ENCODE results near the gene TNFRSF19. TPM values are rescaled to one million over a fixed set of nuclear protein-coding genes. Genes with fewer than 3 reads are reported as not detected.
"Not testable (repeated sequence)": the region's sequence is repeated elsewhere in the genome, so short reads cannot be mapped to it uniquely, and the experiment has no call there.

The TNFRSF19 gene
- total RNA-seq, 1 donor from 2014 or later = 25.9 TPM

DNA sequence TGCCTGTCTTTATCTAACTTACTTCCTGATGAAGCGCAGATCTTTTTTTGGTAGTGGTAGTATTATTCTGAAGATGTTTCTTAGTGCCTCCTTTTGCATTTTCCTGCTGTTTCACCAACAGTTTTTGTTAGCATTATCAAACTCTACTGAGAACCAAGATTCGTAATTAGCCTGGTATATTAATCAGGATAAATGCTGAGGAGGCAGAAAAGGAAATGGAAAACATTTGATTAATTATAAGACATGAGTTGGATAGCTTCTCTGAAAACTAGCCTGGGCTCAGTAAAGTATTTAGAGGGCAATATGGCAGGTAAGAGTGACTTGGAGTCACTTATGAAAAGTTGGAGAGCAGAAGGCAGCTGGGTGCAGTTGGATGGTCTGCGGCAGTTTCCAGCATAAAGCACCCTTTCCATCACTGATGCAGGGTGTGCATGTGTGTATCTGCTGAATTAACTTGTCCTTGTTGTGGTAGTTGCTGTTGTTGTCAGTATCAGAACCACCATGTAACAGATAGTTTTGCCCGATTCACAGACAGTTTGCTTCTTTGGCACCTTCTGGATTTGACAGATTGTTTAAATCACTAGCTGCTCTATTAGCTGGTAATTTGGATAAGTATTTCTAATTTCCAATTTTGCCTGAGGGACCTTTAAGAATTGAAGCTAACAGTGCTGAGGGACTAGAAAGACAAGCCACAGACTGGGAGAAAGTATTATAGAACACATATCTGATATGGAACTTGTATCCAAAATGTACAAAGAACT, 6.9 kb upstream of the TNFRSF19 start:
- ATAC-seq (no peak), DNase-seq (ENCODE audit: low spot score) (no peak)
- intact Hi-C loops (cut with DNase I) = no loop called here

DNA sequence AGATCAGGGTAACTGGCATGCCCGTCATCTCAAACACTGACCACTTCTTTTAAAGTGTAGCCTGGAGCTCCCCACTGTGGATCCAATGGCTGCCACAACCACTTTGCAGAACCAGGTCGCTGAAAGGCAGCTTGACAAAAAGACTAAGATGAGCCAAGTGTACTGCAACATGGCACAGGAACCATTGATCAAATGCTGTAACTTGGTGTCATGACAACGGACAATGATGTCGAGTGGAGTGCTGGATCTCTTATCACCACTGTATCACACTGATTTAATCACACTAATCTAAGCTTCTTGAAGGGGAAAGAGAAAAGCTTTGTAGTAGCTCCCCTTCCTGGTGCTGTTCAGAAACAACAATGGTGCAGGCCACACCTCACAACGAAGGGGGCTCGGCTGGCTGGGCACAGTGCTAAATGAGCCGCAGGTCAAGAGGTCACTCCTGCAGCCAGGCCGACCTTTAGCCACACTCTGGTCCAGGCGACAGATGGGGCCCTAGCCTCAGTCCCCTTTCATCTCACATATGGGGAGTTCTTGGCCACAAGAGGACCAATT, 2.2 kb upstream of the TNFRSF19 start:
- DNase-seq (ENCODE audit: low spot score) = no peak
- intact Hi-C loops (cut with DNase I) = no loop called here
- ATAC-seq = no peak

DNA sequence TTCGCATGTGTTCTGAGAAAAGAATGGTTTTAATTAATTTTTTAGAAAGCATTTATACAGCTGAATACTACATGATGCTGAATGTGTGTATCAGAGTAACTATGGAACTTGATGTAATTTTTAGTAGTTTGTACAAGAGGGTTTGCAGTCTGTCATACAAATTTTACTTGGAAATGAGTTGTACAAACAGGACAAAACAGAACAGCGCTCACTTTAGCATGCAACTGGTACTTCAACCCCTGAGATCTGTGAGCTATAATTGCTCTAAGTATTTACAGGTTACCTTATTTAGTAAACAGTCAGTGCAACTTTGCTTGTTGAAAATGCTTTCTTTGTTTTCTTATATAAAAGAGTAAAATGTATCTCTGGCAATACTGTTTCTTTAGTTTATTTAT, 706 bp downstream of the TNFRSF19 start:
- ATAC-seq = peak; percentile 71
- no peak for DNase-seq (ENCODE audit: low spot score)
- intact Hi-C loops (cut with DNase I) = no loop called here

DNA sequence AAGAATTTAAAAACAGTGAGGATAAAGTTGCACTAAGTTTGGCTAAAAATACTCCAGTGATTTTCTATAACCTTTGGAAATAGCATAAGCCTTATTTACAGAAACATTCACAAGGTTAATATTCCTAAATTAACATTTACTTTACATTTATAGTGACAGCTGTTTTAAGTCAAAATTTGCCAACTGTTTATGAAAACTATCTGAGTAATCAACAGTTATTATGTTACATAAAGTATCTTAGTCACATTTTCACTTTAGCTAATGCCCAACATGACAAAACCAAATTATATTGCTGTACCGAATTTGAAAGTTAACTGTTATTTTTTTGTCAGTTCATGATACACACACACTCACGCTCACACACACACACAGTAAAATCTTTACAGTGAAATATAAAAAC, 1.2 kb downstream of the TNFRSF19 start:
- DNase-seq (ENCODE audit: low spot score) (no peak), ATAC-seq (no peak)
- intact Hi-C loops (cut with DNase I) = no loop called here

DNA sequence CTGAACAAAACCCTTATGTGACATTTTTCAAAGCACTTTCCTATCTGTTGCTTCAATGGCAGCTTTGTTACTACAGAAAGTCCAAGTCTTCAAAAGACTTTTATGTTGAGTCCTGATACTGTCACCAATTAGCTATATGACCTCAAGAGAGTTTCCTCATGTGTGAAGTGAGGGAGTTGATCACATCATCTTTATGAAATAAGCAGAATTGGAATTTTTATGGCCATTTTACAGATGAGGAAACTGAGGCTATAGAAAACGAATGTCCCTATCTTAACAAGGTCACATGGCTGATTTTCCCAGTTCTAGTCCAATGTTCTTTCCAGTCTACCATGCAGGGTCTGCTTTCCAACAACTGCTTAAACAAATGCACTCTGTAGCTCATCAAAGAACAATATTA, 2.6 kb downstream of the TNFRSF19 start:
- ATAC-seq = no peak
- intact Hi-C loops (cut with DNase I) = no loop called here
- DNase-seq (ENCODE audit: low spot score) = no peak

DNA sequence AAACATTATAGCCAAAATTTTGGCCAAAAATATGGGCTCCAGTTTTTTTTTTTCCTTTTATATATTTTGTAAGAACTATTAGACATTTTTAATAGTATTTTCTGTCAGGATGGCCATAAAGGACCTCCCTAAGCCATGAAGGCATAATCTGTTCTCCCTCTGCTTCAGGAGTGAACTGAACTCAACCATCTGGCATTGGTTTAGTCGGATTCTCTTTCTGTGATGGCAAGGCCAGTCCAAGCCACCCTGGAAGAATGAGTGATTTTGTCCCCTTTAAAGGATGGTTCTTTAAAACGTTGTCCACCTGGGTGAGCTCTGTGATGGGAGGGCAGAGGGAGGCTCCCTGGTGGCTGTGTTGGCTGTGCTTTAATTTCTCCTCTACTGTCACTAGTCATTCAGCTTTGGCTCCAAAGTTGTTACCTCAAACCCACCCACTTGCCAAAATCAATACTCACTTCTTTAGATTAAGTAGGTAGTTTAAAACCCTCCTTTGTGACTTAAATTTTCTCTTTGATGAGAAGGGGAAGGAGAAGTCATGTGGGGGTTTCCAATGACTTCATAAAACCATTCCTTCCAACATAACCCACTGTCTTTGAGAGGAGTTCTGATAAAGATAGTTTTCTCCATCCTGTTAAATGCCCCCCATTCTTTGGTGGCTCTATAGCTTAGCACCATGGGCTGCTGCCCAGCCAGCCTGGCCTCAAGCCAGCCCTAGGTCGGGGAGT, 4.4 kb downstream of the TNFRSF19 start:
- DNase-seq (ENCODE audit: low spot score) (no peak), ATAC-seq (no peak)
- intact Hi-C loops (cut with DNase I) = no loop called here

DNA sequence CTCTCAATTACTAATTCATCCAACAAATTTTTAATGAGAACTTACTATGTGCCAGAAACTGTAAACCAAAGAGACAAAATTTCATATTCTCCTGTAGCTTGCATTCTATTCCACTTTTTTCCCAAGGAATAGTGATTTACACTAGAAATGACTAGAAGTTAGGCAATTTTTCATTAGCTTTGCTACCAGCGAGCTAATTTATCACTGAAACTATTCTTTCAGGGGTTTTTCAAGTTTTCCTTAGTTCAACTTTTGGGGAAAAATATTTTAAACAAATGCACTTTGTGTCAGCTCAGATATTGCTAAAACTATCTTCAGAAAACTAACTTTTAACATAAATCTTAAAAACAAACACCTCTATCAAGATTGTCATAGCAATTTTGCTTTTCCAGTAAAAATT, 5.4 kb downstream of the TNFRSF19 start:
- intact Hi-C loops (cut with DNase I) = no loop called here
- DNase-seq (ENCODE audit: low spot score) (no peak), ATAC-seq (no peak)

DNA sequence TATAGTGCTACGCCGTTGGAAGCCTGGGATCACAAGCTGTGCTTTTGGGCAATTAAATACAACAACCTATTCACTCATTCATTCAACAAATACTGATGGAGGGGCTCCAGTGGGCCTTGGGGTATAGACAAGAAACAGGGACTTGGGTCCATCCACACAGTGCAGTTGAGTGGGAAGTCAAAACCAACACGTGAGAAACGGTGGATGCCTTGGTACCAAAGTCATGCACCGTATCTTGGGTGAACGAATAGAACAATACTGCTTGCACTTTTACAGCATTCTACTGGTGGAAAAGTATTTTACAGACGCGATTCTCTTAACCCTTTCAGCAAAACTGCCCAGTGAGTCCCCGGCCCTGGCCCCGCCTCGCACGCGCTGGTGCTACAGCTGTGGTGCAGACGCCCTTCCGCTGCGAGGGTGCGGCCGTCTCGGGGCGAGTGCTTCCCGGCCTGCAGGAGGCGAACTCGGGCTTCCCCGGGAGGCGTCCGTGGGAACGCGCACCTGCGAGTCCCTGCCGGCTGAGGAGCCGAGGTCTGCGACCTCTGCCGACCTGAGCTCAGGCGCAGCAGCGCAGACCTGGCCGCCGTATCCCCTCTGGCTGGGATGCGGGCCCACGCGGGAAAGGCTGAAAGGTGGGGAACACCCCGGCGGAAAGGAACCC, 8.3 kb downstream of the TNFRSF19 start:
- ATAC-seq (peak; percentile 89), DNase-seq (ENCODE audit: low spot score) (peak; percentile 88)
- intact Hi-C loops (cut with DNase I) = no loop called here

DNA sequence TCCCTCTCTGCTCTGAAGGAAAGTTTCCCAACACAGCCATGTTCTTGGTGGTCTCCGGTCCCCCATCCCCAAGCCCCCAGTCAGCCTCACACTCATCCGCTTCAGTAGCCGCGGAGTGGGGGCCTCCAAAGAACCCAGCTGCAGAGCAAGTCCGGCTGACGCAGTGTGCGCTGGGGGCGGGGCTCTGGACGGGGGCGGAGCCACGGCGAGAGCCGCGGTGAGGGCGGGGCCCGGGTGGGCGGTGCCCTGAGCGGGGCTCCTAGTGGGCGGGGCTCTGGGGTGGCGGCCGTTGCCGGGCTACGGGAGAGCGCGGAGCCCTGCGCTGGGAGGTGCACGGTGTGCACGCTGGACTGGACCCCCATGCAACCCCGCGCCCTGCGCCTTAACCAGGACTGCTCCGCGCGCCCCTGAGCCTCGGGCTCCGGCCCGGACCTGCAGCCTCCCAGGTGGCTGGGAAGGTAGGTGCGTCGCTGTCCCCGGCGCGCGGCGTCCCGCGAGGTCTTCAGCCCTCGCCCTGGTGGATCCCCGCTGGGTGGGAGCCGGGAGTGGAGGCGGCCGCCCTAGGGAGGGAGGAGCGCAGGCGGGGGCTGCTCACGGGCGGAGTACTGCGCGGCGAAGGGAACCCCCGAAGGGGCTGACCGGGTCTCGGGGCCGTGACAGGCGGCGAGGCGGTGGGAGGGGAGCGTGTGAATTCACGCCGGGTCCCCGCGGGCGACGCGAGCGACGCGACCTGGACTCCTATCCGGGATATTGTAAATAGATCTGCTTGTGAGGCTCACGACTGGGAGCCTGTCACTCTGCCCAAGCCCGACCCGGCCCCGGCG, 9.1 kb downstream of the TNFRSF19 start:
- intact Hi-C loops (cut with DNase I) = no loop called here
- DNase-seq (ENCODE audit: low spot score) (peak; percentile 97), ATAC-seq (peak; percentile 99)

DNA sequence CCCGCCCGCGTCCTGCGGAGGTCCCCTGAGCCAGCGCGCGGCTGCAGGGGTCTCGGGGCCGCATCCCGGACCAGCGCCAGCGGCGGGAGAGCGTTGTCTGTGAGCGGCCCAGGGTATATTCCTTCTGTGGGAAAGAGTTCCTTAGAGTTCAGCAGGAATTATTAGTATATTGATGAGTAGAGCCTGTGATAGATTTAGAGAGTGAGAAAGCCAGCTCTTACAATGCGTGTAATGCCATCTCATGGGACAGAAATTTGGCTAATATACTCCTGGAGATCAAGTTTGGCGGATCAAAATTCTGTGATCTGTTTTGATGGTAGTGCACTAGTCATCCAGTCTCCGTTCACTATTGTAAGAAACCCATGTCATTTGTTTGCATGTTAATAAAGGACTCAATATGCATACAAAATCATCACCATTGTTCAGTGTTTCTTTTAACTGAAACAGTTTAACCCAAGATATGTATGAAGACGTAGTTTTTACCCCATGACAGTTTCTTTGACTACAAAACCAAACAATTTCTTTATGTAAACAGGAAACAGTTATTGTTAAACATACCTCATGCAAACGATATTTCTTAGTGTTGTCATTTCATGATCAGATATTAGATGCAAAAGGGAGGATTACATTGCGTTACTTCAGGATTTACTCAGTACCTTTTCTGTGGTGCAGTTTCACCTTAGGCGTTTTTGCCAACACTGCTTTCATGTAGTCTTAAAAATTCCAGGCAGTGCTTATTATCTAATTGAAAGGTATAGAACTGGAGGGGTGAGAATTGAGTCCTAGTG, 9.9 kb downstream of the TNFRSF19 start:
- no peak for ATAC-seq
- DNase-seq (ENCODE audit: low spot score) = no peak
- intact Hi-C loops (cut with DNase I) = no loop called here

DNA sequence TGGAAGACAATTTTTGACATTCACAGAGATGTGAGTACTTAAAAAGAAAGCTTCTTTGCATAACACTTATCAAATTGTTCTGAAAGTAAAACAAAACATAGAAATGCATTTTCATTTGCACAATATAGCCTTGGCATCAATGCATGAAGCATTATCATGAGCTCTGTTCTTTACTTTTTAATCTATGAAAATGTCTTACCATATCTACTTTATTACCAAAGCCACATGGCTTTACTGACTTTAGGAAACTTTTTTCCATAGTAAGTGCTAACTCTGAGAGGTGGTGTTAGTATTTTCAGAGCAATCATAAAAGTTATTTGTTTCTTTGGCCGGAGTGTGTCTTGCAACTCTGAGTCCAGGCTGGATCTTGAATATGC, 10.5 kb downstream of the TNFRSF19 start:
- DNase-seq (ENCODE audit: low spot score) = no peak
- no peak for ATAC-seq

DNA sequence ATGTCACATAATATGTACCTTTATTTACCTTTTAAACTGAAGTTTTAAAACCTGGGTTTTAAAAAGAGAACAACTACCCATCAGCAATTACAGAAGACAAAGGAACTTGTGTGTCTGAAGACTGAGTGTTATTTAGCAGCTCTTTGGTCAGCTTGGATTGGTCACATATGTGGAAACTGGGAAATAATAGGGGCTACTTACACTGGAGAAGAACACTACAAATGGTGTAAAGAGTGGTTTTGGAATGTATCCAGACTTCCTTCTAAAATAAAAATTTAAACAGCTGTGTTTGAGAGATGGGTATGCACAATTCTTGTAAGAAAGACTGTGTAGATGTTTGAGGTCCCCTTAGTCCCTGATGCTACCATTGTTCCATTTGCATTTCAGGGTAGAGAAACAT, 13.3 kb downstream of the TNFRSF19 start:
- intact Hi-C loops (cut with DNase I) = no loop called here
- DNase-seq (ENCODE audit: low spot score) (no peak), ATAC-seq (no peak)

More for the DNA sequence above, 10.5 kb downstream of the TNFRSF19 start:
- intact Hi-C loops (cut with DNase I) = no loop called here

DNA sequence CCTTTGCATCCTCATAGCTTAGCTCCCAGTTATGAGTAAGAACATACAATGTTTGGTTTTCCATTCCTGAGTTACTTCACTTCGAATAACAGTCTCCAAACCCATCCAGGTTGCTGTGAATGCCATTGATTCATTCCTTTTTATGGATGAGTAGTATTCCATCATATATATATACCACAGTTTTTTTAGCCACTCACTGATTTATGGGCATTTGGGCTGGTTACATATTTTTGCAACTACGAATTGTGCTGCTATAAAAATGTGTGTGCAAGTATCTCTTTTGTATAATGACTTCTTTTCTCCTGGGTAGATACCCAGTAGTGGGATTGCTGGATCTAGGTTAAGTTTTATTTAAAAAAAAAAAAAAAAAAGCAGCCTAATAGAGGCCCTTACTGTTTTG, 14.1 kb downstream of the TNFRSF19 start:
- intact Hi-C loops (cut with DNase I) = no loop called here
- ATAC-seq (no peak), DNase-seq (ENCODE audit: low spot score) (no peak)

DNA sequence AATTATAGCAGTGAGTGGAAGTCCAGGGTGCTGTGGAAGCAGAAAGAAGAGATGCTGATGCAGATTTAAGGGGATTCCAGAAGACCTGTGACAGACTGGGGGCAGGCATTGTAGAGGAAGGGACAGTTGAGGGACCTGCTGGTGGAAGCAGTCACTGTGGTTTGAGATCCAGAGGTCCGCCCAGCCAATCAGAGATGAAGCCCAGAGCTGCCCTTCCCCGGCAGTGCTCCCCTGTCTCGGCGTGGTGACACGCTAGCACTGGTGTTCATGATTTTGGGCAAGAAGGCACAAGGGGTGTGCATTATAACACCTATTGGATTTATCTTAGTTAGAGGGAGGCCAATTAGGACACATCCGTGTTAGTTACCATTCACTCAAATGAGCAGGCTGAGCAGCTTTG, 16.1 kb downstream of the TNFRSF19 start:
- no peak for ATAC-seq
- intact Hi-C loops (cut with DNase I) = no loop called here
- DNase-seq (ENCODE audit: low spot score) = no peak

DNA sequence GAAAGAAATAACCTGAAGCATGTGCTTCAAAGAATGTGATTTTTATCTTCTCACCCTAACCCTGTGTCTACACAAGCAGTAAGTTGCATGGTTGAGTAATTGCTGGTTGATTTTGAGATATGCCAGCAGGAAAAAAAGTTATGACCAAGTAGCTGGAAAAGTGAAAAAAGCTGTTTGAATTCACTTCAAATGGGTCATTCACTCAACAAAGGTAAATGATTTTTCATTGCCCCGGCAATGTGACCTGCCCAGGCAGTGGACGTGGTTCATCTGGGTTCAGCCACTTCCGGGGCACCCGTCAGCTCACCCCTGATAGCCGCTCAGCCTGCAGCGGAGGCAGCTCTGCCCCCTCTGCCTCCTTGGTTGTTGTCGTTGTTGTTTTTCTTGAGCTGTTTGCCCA, 18.5 kb downstream of the TNFRSF19 start:
- intact Hi-C loops (cut with DNase I) = no loop called here
- DNase-seq (ENCODE audit: low spot score) (no peak), ATAC-seq (peak; percentile 66)

DNA sequence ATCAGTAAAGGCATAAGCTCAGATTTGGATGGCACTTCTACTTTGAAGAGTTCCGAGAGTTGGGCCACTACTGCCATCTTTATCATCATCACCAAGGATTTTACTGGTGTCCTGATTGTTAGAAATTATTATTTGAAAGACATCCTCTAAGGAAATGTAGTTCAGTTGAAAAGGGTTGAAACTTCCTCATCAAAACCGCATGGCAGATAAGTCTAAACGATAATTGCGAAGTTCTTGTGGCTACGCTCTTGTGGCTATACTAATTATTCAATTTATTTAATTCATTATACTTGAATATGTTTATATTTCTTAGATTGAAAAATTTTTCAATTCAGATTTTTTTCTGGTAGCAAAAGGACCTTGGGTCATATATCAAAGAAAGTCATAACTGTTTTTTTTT, 22.4 kb downstream of the TNFRSF19 start:
- ATAC-seq (no peak), DNase-seq (ENCODE audit: low spot score) (no peak)
- intact Hi-C loops (cut with DNase I) = no loop called here

DNA sequence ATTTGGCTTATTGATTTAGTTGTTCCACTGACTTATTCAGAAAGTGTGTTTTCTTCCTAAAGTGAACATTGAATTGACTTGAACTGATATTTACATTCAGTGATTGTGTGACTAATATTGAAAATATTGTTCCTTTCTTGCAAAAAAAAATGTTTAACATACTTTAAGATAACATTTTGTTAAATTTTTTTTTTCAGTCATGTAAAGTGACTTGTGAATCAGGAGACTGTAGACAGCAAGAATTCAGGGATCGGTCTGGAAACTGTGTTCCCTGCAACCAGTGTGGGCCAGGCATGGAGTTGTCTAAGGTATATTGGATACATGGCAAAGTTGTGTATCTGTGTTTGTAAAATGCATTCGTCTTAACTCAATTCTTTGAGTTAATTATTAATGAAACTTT, 22.9 kb downstream of the TNFRSF19 start:
- DNase-seq (ENCODE audit: low spot score) = no peak
- no peak for ATAC-seq
- intact Hi-C loops (cut with DNase I) = no loop called here

DNA sequence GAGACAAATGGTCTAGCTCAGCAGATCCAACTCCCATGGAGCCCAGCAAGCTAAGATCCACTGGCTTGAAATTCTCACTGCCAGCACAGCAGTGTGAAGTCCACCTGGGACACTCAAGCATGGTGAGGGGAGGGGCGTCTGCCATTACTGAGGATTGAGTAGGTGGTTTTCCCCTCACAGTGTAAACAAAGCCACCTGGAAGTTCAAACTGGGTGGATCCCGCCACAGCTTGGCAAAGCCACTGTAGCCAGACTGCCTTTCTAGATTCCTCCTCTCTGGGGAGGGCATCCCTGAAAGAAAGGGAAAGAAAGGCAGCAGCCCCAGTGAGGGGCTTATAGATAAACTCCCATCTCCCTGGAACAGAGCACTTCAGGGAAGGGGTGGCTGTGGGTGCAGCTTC, 24.1 kb downstream of the TNFRSF19 start:
- intact Hi-C loops (cut with DNase I); ATAC-seq; DNase-seq (ENCODE audit: low spot score): not testable (repeated sequence)
